RWPE1 (cell line): ENCODE data around the gene GAPT.

ENCODE experiments used
- CTCF ChIA-PET: fragments of 350-600 bp; sonication (Branson Sonifier 250); formaldehyde crosslinking; extraction: SDS; loops from one replicate; lab custom pipeline; 2021; lab: Yijun Ruan, JAX
- POLR2A ChIA-PET: fragments of 400-600 bp; formaldehyde crosslinking; extraction: SDS; loops from one replicate; lab custom pipeline; 2020; ENCODE audit warnings: antibody characterized with exemption; ENCODE audit not compliant: low non-redundant PET; lab: Yijun Ruan, JAX
- DNase-seq: peaks from one replicate; pipeline ENCODE4 v3.0.0; 2012; ENCODE audit warnings: low spot score
- H3K27ac ChIP-seq: fragments of 450-650 bp; 2 replicates; pipeline ENCODE4 v1.5.1; 2017
- TF ChIP-seq, protein P1 (sequence below): fragments of 450-650 bp; conservative IDR thresholded peaks from 2 replicates; pipeline ENCODE4 v1.5.1; 2017; ENCODE audit warnings: low read depth, mild to moderate bottlenecking

Gene GAPT

DNA sequence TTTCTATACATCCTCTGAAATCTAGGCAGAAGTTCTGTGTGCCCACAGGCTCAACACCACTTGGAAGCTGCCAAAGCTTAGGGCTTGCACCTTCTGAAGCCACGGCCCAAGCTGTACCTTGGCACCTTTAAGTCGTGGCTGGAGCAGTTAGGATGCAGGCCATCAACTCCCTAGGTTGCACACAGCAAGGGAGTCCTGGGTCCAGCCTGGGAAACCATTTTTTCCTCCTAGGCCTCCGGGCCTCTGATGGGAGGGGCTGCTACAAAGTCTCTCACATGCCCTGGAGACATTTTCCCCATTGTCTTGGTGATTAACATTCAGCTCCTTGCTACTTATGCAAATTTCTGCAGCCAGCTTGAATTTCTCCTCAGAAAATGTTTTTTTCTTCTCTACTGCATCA, 15.8 kb upstream of the GAPT start:
- ChIA-PET CTCF (no interaction called here), POLR2A (no interaction called here)
- H3K27ac ChIP-seq: no peak overlapping the region
- DNase-seq: no peak
- TF ChIP-seq, protein P1, sequence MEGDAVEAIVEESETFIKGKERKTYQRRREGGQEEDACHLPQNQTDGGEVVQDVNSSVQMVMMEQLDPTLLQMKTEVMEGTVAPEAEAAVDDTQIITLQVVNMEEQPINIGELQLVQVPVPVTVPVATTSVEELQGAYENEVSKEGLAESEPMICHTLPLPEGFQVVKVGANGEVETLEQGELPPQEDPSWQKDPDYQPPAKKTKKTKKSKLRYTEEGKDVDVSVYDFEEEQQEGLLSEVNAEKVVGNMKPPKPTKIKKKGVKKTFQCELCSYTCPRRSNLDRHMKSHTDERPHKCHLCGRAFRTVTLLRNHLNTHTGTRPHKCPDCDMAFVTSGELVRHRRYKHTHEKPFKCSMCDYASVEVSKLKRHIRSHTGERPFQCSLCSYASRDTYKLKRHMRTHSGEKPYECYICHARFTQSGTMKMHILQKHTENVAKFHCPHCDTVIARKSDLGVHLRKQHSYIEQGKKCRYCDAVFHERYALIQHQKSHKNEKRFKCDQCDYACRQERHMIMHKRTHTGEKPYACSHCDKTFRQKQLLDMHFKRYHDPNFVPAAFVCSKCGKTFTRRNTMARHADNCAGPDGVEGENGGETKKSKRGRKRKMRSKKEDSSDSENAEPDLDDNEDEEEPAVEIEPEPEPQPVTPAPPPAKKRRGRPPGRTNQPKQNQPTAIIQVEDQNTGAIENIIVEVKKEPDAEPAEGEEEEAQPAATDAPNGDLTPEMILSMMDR: no peak

DNA sequence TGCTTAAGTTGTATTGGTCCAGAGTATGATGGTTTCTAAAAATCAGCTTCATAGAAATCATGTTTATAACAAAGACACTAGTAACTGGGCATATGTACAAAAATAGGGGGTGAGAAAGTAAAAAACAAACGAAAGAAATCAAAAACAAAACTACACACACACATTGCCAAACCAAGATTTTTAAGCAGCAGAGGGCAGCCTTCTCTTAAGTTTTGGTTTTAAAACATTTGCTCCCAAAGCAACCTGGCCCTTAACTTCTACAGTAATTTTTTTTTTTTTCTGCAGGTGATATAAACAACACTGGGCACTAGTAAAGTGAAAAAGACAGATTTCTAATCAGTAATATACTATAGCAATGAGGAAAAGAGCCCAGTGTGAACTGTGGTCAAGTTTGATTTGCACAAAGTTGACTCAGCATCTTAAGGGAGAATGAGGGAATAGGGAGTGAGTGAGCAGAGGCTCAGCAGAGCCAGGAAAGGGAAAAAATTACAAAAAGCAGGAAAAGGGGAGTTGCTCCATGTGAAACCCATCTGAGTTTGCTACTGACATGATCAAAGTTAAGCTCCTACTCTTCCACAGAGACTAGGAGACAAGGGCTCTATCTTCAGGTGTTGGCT, 13.4 kb upstream of the GAPT start:
- POLR2A ChIA-PET: no interaction called here
- H3K27ac ChIP-seq: no peak overlapping the region
- DNase-seq: no peak
- TF ChIP-seq, protein P1: no peak
- CTCF ChIA-PET: interaction anchor here (0.6 to 1.0 kb wide), 3 partner anchors 372 to 1043 kb away, joined by 3 to 7 read pairs (median 3); no protein-coding TSS in a partner anchor

DNA sequence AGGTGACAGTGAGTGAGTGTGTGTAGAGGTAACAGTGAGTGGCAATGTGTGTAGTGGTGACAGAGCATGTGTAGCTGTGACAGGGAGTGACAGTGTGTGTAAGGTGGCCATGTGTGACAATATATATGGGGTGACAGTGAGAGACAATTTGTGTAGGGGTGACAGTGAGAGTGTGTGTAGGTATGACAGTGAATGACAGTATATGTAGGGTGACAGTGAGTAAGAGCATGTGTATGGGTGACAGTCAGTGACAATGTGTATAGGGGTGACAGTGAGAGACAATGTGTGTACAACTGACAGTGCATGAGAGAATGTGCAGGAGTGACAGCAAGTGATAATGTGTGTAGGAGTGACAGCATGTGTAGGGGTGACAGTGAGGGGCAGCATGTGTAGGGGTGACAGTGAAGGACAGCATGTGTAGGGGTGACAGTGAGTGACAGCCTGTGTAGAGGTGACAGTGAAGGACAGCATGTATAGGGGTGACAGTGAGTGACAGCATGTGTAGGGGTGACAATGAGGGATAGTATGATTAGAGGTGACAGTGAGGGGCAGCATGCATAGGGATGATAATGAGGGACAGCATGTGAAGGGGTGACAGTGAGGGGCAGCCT, 10.1 kb upstream of the GAPT start:
- TF ChIP-seq, protein P1: no peak
- POLR2A ChIA-PET: no interaction called here
- no peak overlapping the region for H3K27ac ChIP-seq
- CTCF ChIA-PET: no interaction called here
- DNase-seq: no peak

DNA sequence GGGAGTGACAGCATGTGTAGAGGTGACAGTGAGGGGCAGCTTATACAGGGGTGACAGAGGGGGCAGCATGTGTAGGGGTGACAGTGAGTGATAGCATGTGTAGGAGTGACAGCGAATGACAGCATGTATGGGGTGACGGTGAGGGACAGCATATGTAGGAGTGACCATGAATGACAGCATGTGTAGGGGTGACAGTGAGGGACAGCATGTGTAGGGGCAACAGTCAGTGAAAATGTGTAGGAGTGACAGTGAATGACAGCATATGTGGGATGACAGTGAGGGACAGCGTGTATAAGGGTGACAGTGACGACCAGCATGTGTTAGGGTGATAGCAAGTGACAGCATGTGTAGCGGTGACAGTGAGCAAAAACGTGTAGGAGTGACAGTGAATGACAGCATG, 9.4 kb upstream of the GAPT start:
- TF ChIP-seq, protein P1: no peak
- ChIA-PET POLR2A (no interaction called here), CTCF (no interaction called here)
- DNase-seq: no peak
- no peak overlapping the region for H3K27ac ChIP-seq

DNA sequence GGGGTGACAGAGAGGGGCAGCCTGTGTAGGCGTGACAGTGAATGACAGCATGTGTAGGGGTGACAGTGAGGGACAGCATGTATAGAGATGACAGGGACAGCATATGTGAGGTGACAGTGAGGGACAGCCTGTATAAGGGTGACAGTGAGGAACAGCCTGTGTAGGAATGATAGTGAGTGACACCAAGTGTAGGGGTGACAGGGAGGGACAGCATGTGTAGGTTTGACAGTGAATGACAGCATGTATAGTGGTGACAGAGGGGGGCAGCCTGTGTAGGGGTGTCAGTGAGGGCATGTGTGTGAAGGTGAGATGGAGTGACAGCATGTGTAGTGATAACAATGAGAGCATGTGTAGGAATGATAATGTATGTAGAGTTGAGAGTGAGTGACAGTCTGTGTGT, 8.7 kb upstream of the GAPT start:
- no peak overlapping the region for H3K27ac ChIP-seq
- TF ChIP-seq, protein P1: no peak
- ChIA-PET CTCF (no interaction called here), POLR2A (no interaction called here)
- no peak for DNase-seq

DNA sequence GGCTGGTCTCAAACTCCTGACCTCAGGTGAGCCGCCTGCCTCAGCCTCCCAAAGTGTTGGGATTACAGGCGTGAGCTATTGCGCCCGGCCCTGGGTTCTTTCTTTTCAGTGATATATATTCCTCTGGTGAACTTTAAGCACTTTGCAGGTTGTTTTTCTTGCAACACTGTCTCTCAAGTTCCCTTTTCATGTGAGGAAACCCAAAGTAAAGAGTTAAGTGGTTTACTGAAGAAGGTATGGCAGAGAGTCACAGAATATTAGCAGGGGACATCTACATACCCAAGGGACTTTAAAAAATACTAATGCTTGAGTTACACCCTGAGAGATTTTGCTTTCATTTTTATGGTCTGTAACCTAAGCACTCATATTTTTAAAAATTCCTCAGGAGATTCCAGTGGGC, 6.7 kb upstream of the GAPT start:
- H3K27ac ChIP-seq: no peak overlapping the region
- ChIA-PET CTCF (no interaction called here), POLR2A (no interaction called here)
- no peak for DNase-seq
- TF ChIP-seq, protein P1: no peak
